Stomach (tissue), 4 donors: ENCODE measurements around the gene FAM89A.

Source experiments
- CTCF ChIP-seq, 7 experiments: fragments of 450-650 bp in 4 of 7; fragments of 200-600 bp in 3 of 7; sonication (generic) in 3 of 7; IDR thresholded peaks; one replicate each; pipeline ENCODE4 v1.5.1; 2016 to 2019; ENCODE audit warnings: antibody characterized with exemption in 7 of 7, control low read depth in 2 of 7, mild to moderate bottlenecking in 1 of 7
- EP300 ChIP-seq: sonication (generic); formaldehyde crosslinking; IDR thresholded peaks from one replicate; pipeline ENCODE4 v1.6.1; 2017; ENCODE audit warnings: antibody characterized with exemption
- POLR2A ChIP-seq, 4 donors: fragments of 450-650 bp; IDR thresholded peaks; one replicate each; pipeline ENCODE4 v1.6.1; 2016; ENCODE audit warnings: antibody characterized with exemption in 4 of 4, control low read depth in 2 of 4, mild to moderate bottlenecking in 1 of 4, moderate library complexity in 1 of 4

GRCh38 chr1:230976825-230977747 is 63.0 kb downstream of the FAM89A start:
- TF ChIP-seq CTCF (IDR thresholded peaks at IDR 0.05) (no peak), POLR2A (IDR thresholded peaks at IDR 0.05) (no peak), EP300 (no peak)
